Calu3 (cell line): Measurements from ENCODE around the gene NRCAM. TPM values are rescaled to one million over a fixed set of nuclear protein-coding genes. Genes with fewer than 3 reads are reported as not detected.

ENCODE experiments used
- BruUV-seq: library from RNA; stranded (reverse); fragments of 400-500 nt; replicated peaks from 2 replicates; lab custom pipeline; 2021; lab: Mats Ljungman, UMichigan
- CTCF ChIA-PET: fragments of 300-600 bp; sonication (Branson Sonifier 250); formaldehyde crosslinking; loops from one replicate; lab custom pipeline; 2022; ENCODE audit warnings: antibody characterized with exemption; lab: Charles Lee
- DNase-seq: peaks from one replicate; pipeline ENCODE4 v3.0.0; 2022
- H3K27ac Mint-ChIP-seq: one replicate; pipeline ENCODE4 v1.8.0; 2022; ENCODE audit warnings: mixed read lengths; ENCODE audit not compliant: unreplicated experiment
- H3K27me3 Mint-ChIP-seq: one replicate; pipeline ENCODE4 v1.8.0; 2022; ENCODE audit warnings: mixed read lengths; ENCODE audit not compliant: unreplicated experiment
- H3K36me3 Mint-ChIP-seq: one replicate; pipeline ENCODE4 v1.8.0; 2022; ENCODE audit warnings: mild to moderate bottlenecking, moderate library complexity, mixed read lengths; ENCODE audit not compliant: insufficient read depth, unreplicated experiment
- H3K4me1 Mint-ChIP-seq: one replicate; pipeline ENCODE4 v1.8.0; 2022; ENCODE audit warnings: mild to moderate bottlenecking, low read depth, mixed read lengths; ENCODE audit not compliant: unreplicated experiment
- H3K4me3 Mint-ChIP-seq: one replicate; pipeline ENCODE4 v1.8.0; 2022; ENCODE audit warnings: mild to moderate bottlenecking, low read depth, moderate library complexity, mixed read lengths; ENCODE audit not compliant: unreplicated experiment
- H3K9me3 Mint-ChIP-seq: one replicate; pipeline ENCODE4 v1.8.0; 2022; ENCODE audit warnings: low read depth, mixed read lengths; ENCODE audit not compliant: unreplicated experiment
- CTCF ChIP-seq: fragments of 200-600 bp; IDR thresholded peaks from one replicate; pipeline ENCODE4 v1.8.0; 2022; ENCODE audit warnings: antibody characterized with exemption; ENCODE audit not compliant: unreplicated experiment
- intact Hi-C: fragments of 100-400 bp; cut with micrococcal nuclease; formaldehyde crosslinking; loops from one replicate; pipeline ENCODE4 v1.10.0; 2022; ENCODE audit not compliant: unreplicated experiment
- total RNA-seq: library from RNA; stranded (reverse); gene quantifications from 2 replicates; pipeline ENCODE4 v1.2.3, GENCODE V29; 2022

The NRCAM gene
- total RNA-seq, 1 experiment from 2014 or later = 15.0 TPM

- no peak for DNase-seq
- no peaks in the 10 kb centered on the region for H3K4me1 Mint-ChIP-seq
- H3K4me3 Mint-ChIP-seq = no peak overlapping the region
- no TSS peak for BruUV-seq
- H3K9me3 Mint-ChIP-seq = no peaks in the 10 kb centered on the region
- no peaks in the 10 kb centered on the region for H3K36me3 Mint-ChIP-seq
- no peak overlapping the region for H3K27ac Mint-ChIP-seq
- CTCF ChIA-PET = no interaction called here
- intact Hi-C loops = no loop called here
- no peaks in the 10 kb centered on the region for H3K27me3 Mint-ChIP-seq
- no peak for TF ChIP-seq CTCF
Observed at GRCh38 chr7:108310351-108310750, 145.9 kb downstream of the NRCAM start.

GRCh38 chr7:108308903-108309302 lies 147.3 kb downstream of the NRCAM start:
- no peak for TF ChIP-seq CTCF
- BruUV-seq = no TSS peak
- intact Hi-C loops = no loop called here
- H3K4me1 Mint-ChIP-seq = no peaks in the 10 kb centered on the region
- H3K9me3 Mint-ChIP-seq = no peaks in the 10 kb centered on the region
- no peak overlapping the region for H3K4me3 Mint-ChIP-seq
- CTCF ChIA-PET = no interaction called here
- DNase-seq = no peak
- no peaks in the 10 kb centered on the region for H3K36me3 Mint-ChIP-seq
- H3K27ac Mint-ChIP-seq = peak overlapping the region; percentile 39
- H3K27me3 Mint-ChIP-seq = no peaks in the 10 kb centered on the region

GRCh38 chr7:108308276-108308675 lies 148.0 kb downstream of the NRCAM start:
- BruUV-seq = no TSS peak
- H3K27ac Mint-ChIP-seq = peak overlapping the region; percentile 39
- CTCF ChIA-PET = interaction anchor here (0.5 kb wide), 1 partner anchor 9 kb away, joined by 3 read pairs; no protein-coding TSS in a partner anchor
- H3K27me3 Mint-ChIP-seq = no peaks in the 10 kb centered on the region
- no peaks in the 10 kb centered on the region for H3K9me3 Mint-ChIP-seq
- no peak for TF ChIP-seq CTCF
- H3K4me1 Mint-ChIP-seq = no peaks in the 10 kb centered on the region
- intact Hi-C loops = no loop called here
- H3K36me3 Mint-ChIP-seq = no peaks in the 10 kb centered on the region
- no peak overlapping the region for H3K4me3 Mint-ChIP-seq
- no peak for DNase-seq

GRCh38 chr7:108307595-108307994 lies 148.6 kb downstream of the NRCAM start:
- Mint-ChIP-seq H3K27ac (no peak overlapping the region), H3K9me3 (no peaks in the 10 kb centered on the region), H3K4me3 (no peak overlapping the region), H3K36me3 (no peaks in the 10 kb centered on the region), H3K27me3 (no peaks in the 10 kb centered on the region), H3K4me1 (no peaks in the 10 kb centered on the region)
- no peak for DNase-seq
- CTCF ChIA-PET = no interaction called here
- TF ChIP-seq CTCF = no peak
- intact Hi-C loops = no loop called here
- BruUV-seq = no TSS peak
